HEK293 (cell line): ENCODE data around the gene AGAP3.

Experiments
- KLF1 ChIP-seq: fragments of 450-650 bp; formaldehyde crosslinking; IDR thresholded peaks from 2 replicates; pipeline ENCODE4 v1.5.1; 2016; ENCODE audit warnings: missing biosample characterization, missing genetic modification characterization
- KLF10 ChIP-seq: fragments of 450-650 bp; IDR thresholded peaks from 2 replicates; pipeline ENCODE4 v1.5.1; 2018; ENCODE audit warnings: missing biosample characterization, mild to moderate bottlenecking, missing genetic modification characterization
- KLF8 ChIP-seq: fragments of 450-650 bp; formaldehyde crosslinking; IDR thresholded peaks from 2 replicates; pipeline ENCODE4 v1.5.1; 2016; ENCODE audit warnings: missing biosample characterization, missing genetic modification characterization
- SP2 ChIP-seq: fragments of 450-650 bp; formaldehyde crosslinking; IDR thresholded peaks from 2 replicates; pipeline ENCODE4 v1.5.1; 2016; ENCODE audit warnings: missing biosample characterization, missing genetic modification characterization
- WT1 ChIP-seq: fragments of 450-650 bp; formaldehyde crosslinking; IDR thresholded peaks from 2 replicates; pipeline ENCODE4 v1.5.1; 2016; ENCODE audit warnings: missing biosample characterization, missing genetic modification characterization
- ZBTB17 ChIP-seq: fragments of 450-650 bp; formaldehyde crosslinking; IDR thresholded peaks from 2 replicates; pipeline ENCODE4 v1.5.1; 2016; ENCODE audit warnings: missing biosample characterization, missing genetic modification characterization
- ZBTB7A ChIP-seq: fragments of 450-650 bp; formaldehyde crosslinking; IDR thresholded peaks from 2 replicates; pipeline ENCODE4 v1.5.1; 2016; ENCODE audit warnings: low read depth, missing biosample characterization, missing genetic modification characterization
- ZEB2 ChIP-seq: fragments of 450-650 bp; formaldehyde crosslinking; IDR thresholded peaks from 2 replicates; pipeline ENCODE4 v1.5.1; 2016; ENCODE audit warnings: missing biosample characterization, missing genetic modification characterization
- ZFHX2 ChIP-seq: fragments of 450-650 bp; formaldehyde crosslinking; conservative IDR thresholded peaks from 2 replicates; pipeline ENCODE4 v1.5.1; 2016; ENCODE audit warnings: missing biosample characterization, missing genetic modification characterization
- ZFP41 ChIP-seq: fragments of 450-650 bp; formaldehyde crosslinking; IDR thresholded peaks from 2 replicates; pipeline ENCODE4 v1.5.1; 2016; ENCODE audit warnings: missing biosample characterization, missing genetic modification characterization, borderline replicate concordance
- ZNF112 ChIP-seq: fragments of 450-650 bp; formaldehyde crosslinking; IDR thresholded peaks from 2 replicates; pipeline ENCODE4 v1.5.0; 2017; ENCODE audit warnings: missing biosample characterization, missing genetic modification characterization
- ZNF157 ChIP-seq: fragments of 450-650 bp; formaldehyde crosslinking; IDR thresholded peaks from 2 replicates; pipeline ENCODE4 v1.5.1; 2016; ENCODE audit warnings: missing biosample characterization, missing genetic modification characterization
- ZNF248 ChIP-seq: fragments of 450-650 bp; formaldehyde crosslinking; IDR thresholded peaks from 2 replicates; pipeline ENCODE4 v1.5.1; 2017; ENCODE audit warnings: missing biosample characterization, missing genetic modification characterization
- ZNF274 ChIP-seq, 2 experiments: fragments of 200-500 bp in 1 of 2; fragments of 450-650 bp in 1 of 2; sonication (Bioruptor generic) in 1 of 2; formaldehyde crosslinking in 1 of 2; IDR thresholded peaks; 2 replicates each; pipeline versions ENCODE4 v1.5.1 to v1.6.1; 2014 to 2016; ENCODE audit warnings: borderline replicate concordance in 1 of 2, inconsistent platforms in 1 of 2, low read length in 1 of 2, missing biosample characterization in 1 of 2, missing genetic modification characterization in 1 of 2
- ZNF394 ChIP-seq: fragments of 450-650 bp; formaldehyde crosslinking; IDR thresholded peaks from 2 replicates; pipeline ENCODE4 v1.5.1; 2016; ENCODE audit warnings: missing biosample characterization, missing genetic modification characterization, mild to moderate bottlenecking, moderate library complexity, borderline replicate concordance
- ZNF561 ChIP-seq: fragments of 450-650 bp; IDR thresholded peaks from 2 replicates; pipeline ENCODE4 v1.5.1; 2018; ENCODE audit warnings: missing biosample characterization, missing genetic modification characterization, borderline replicate concordance
- ZNF776 ChIP-seq: fragments of 450-650 bp; formaldehyde crosslinking; IDR thresholded peaks from 2 replicates; pipeline ENCODE4 v1.5.0; 2017; ENCODE audit warnings: missing biosample characterization, missing genetic modification characterization, borderline replicate concordance
- ZNF785 ChIP-seq: fragments of 450-650 bp; formaldehyde crosslinking; IDR thresholded peaks from 2 replicates; pipeline ENCODE4 v1.5.1; 2016; ENCODE audit warnings: missing biosample characterization, missing genetic modification characterization
- ZSCAN23 ChIP-seq: fragments of 450-650 bp; formaldehyde crosslinking; IDR thresholded peaks from 2 replicates; pipeline ENCODE4 v1.5.1; 2016; ENCODE audit warnings: missing biosample characterization, missing genetic modification characterization
- TF ChIP-seq, protein P1 (sequence below): fragments of 450-650 bp; formaldehyde crosslinking; IDR thresholded peaks from 2 replicates; pipeline ENCODE4 v1.5.1; 2016; ENCODE audit warnings: missing biosample characterization, missing genetic modification characterization
- TF ChIP-seq, protein P2 (sequence below): fragments of 450-650 bp; formaldehyde crosslinking; IDR thresholded peaks from 2 replicates; pipeline ENCODE4 v1.5.1; 2016; ENCODE audit warnings: missing biosample characterization, missing genetic modification characterization, low read depth
- TF ChIP-seq, protein P3 (sequence below): fragments of 450-650 bp; formaldehyde crosslinking; IDR thresholded peaks from 2 replicates; pipeline ENCODE4 v1.5.0; 2017; ENCODE audit warnings: missing biosample characterization, missing genetic modification characterization, borderline replicate concordance
- TF ChIP-seq, protein P4 (sequence below): fragments of 450-650 bp; formaldehyde crosslinking; IDR thresholded peaks from 2 replicates; pipeline ENCODE4 v1.5.1; 2016; ENCODE audit warnings: missing biosample characterization, missing genetic modification characterization
- TF ChIP-seq, protein P5 (sequence below): fragments of 450-650 bp; formaldehyde crosslinking; IDR thresholded peaks from 2 replicates; pipeline ENCODE4 v1.5.1; 2016; ENCODE audit warnings: missing biosample characterization, missing genetic modification characterization
- TF ChIP-seq, protein P6 (sequence below): fragments of 450-650 bp; formaldehyde crosslinking; IDR thresholded peaks from 2 replicates; pipeline ENCODE4 v1.5.1; 2016; ENCODE audit warnings: missing biosample characterization, missing genetic modification characterization, borderline replicate concordance
- TF ChIP-seq, protein P7 (sequence below): fragments of 450-650 bp; formaldehyde crosslinking; IDR thresholded peaks from 2 replicates; pipeline ENCODE4 v1.5.1; 2016; ENCODE audit warnings: missing biosample characterization, missing genetic modification characterization

The AGAP3 gene

DNA sequence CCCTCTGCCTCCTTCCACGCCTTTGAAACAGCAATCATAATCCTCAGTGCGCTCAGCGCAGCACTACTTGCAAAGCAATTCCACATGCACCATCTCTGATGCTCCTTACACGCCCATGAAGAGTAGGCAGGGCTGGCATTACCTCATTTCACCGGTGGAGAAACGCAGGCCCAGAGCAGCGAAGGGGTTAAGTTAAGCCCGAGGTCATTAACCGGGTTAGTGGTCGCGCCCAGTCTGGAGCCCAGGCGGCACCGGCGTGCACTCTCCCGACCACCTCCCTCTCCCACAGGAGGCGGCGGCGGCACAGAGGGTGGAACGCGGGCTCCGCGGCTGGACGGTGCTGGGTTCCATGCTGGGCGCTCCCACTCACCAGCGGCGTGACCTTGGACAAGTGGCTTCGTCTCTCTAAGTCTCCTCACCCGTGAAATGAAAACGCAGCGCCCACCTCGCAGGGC is 6.2 kb upstream of the AGAP3 start (continued):
- TF ChIP-seq KLF8 (peak; percentile 28), ZNF394 (tag by site-specific recombination) (peak; percentile 38; the same call in 1 of the 2 replicates), ZBTB7A (tag by site-specific recombination) (no peak), ZNF248 (tag by site-specific recombination) (no peak), ZNF112 (no peak), ZNF561 (tag by site-specific recombination) (no peak), ZNF785 (tag by site-specific recombination) (no peak), ZFP41 (tag by site-specific recombination) (no peak), ZNF776 (tag by site-specific recombination) (no peak), SP2 (tag by site-specific recombination) (peak; percentile 14; the same call in 1 of the 2 replicates), ZNF274 (IDR thresholded peaks at IDR 0.05; ENCODE audit: low read length) (no peak), ZNF274 (tag by site-specific recombination; IDR thresholded peaks at IDR 0.05; ENCODE audit: borderline replicate concordance) (no peak), ZFHX2 (no peak; the same call in 1 of the 2 replicates), KLF1 (peak; percentile 89), ZEB2 (tag by site-specific recombination) (peak; percentile 77), ZBTB17 (tag by site-specific recombination) (no peak), ZSCAN23 (tag by site-specific recombination) (no peak), ZNF157 (no peak), KLF10 (tag by site-specific recombination) (no peak), WT1 (tag by site-specific recombination) (no peak)
- TF ChIP-seq, protein P1, sequence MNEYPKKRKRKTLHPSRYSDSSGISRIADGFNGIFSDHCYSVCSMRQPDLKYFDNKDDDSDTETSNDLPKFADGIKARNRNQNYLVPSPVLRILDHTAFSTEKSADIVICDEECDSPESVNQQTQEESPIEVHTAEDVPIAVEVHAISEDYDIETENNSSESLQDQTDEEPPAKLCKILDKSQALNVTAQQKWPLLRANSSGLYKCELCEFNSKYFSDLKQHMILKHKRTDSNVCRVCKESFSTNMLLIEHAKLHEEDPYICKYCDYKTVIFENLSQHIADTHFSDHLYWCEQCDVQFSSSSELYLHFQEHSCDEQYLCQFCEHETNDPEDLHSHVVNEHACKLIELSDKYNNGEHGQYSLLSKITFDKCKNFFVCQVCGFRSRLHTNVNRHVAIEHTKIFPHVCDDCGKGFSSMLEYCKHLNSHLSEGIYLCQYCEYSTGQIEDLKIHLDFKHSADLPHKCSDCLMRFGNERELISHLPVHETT (tag by site-specific recombination): no peak
- TF ChIP-seq, protein P2, sequence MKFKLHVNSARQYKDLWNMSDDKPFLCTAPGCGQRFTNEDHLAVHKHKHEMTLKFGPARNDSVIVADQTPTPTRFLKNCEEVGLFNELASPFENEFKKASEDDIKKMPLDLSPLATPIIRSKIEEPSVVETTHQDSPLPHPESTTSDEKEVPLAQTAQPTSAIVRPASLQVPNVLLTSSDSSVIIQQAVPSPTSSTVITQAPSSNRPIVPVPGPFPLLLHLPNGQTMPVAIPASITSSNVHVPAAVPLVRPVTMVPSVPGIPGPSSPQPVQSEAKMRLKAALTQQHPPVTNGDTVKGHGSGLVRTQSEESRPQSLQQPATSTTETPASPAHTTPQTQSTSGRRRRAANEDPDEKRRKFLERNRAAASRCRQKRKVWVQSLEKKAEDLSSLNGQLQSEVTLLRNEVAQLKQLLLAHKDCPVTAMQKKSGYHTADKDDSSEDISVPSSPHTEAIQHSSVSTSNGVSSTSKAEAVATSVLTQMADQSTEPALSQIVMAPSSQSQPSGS: peak; percentile 76
- TF ChIP-seq, protein P3, sequence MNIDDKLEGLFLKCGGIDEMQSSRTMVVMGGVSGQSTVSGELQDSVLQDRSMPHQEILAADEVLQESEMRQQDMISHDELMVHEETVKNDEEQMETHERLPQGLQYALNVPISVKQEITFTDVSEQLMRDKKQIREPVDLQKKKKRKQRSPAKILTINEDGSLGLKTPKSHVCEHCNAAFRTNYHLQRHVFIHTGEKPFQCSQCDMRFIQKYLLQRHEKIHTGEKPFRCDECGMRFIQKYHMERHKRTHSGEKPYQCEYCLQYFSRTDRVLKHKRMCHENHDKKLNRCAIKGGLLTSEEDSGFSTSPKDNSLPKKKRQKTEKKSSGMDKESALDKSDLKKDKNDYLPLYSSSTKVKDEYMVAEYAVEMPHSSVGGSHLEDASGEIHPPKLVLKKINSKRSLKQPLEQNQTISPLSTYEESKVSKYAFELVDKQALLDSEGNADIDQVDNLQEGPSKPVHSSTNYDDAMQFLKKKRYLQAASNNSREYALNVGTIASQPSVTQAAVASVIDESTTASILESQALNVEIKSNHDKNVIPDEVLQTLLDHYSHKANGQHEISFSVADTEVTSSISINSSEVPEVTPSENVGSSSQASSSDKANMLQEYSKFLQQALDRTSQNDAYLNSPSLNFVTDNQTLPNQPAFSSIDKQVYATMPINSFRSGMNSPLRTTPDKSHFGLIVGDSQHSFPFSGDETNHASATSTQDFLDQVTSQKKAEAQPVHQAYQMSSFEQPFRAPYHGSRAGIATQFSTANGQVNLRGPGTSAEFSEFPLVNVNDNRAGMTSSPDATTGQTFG (tag by site-specific recombination): no peak
- TF ChIP-seq, protein P4, sequence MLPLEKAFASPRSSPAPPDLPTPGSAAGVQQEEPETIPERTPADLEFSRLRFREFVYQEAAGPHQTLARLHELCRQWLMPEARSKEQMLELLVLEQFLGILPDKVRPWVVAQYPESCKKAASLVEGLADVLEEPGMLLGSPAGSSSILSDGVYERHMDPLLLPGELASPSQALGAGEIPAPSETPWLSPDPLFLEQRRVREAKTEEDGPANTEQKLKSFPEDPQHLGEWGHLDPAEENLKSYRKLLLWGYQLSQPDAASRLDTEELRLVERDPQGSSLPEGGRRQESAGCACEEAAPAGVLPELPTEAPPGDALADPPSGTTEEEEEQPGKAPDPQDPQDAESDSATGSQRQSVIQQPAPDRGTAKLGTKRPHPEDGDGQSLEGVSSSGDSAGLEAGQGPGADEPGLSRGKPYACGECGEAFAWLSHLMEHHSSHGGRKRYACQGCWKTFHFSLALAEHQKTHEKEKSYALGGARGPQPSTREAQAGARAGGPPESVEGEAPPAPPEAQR (tag by site-specific recombination): no peak
- TF ChIP-seq, protein P5, sequence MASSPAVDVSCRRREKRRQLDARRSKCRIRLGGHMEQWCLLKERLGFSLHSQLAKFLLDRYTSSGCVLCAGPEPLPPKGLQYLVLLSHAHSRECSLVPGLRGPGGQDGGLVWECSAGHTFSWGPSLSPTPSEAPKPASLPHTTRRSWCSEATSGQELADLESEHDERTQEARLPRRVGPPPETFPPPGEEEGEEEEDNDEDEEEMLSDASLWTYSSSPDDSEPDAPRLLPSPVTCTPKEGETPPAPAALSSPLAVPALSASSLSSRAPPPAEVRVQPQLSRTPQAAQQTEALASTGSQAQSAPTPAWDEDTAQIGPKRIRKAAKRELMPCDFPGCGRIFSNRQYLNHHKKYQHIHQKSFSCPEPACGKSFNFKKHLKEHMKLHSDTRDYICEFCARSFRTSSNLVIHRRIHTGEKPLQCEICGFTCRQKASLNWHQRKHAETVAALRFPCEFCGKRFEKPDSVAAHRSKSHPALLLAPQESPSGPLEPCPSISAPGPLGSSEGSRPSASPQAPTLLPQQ (tag by site-specific recombination): no peak
- TF ChIP-seq, protein P6, sequence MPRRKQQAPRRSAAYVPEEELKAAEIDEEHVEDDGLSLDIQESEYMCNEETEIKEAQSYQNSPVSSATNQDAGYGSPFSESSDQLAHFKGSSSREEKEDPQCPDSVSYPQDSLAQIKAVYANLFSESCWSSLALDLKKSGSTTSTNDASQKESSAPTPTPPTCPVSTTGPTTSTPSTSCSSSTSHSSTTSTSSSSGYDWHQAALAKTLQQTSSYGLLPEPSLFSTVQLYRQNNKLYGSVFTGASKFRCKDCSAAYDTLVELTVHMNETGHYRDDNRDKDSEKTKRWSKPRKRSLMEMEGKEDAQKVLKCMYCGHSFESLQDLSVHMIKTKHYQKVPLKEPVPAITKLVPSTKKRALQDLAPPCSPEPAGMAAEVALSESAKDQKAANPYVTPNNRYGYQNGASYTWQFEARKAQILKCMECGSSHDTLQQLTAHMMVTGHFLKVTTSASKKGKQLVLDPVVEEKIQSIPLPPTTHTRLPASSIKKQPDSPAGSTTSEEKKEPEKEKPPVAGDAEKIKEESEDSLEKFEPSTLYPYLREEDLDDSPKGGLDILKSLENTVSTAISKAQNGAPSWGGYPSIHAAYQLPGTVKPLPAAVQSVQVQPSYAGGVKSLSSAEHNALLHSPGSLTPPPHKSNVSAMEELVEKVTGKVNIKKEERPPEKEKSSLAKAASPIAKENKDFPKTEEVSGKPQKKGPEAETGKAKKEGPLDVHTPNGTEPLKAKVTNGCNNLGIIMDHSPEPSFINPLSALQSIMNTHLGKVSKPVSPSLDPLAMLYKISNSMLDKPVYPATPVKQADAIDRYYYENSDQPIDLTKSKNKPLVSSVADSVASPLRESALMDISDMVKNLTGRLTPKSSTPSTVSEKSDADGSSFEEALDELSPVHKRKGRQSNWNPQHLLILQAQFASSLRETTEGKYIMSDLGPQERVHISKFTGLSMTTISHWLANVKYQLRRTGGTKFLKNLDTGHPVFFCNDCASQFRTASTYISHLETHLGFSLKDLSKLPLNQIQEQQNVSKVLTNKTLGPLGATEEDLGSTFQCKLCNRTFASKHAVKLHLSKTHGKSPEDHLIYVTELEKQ (tag by site-specific recombination): no peak
- TF ChIP-seq, protein P7, sequence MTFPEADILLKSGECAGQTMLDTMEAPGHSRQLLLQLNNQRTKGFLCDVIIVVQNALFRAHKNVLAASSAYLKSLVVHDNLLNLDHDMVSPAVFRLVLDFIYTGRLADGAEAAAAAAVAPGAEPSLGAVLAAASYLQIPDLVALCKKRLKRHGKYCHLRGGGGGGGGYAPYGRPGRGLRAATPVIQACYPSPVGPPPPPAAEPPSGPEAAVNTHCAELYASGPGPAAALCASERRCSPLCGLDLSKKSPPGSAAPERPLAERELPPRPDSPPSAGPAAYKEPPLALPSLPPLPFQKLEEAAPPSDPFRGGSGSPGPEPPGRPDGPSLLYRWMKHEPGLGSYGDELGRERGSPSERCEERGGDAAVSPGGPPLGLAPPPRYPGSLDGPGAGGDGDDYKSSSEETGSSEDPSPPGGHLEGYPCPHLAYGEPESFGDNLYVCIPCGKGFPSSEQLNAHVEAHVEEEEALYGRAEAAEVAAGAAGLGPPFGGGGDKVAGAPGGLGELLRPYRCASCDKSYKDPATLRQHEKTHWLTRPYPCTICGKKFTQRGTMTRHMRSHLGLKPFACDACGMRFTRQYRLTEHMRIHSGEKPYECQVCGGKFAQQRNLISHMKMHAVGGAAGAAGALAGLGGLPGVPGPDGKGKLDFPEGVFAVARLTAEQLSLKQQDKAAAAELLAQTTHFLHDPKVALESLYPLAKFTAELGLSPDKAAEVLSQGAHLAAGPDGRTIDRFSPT (tag by site-specific recombination): peak; percentile 79
